Cardiac fibroblast (primary cell): ENCODE measurements around the gene CPVL.
A peak's percentile ranks its signal among the peaks of the same experiment; 100 is the strongest.

Experiments used
- DNase-seq, 2 donors: peaks; one replicate each; pipeline versions ENCODE4 v3.0.0 to v3.0.0-alpha.2; 2010; ENCODE audit warnings: low read depth in 2 of 2
- H3K4me3 ChIP-seq, 2 donors: replicated peaks in 1 of 2; 1 replicate in 1 of 2; 2 replicates in 1 of 2; pipeline ENCODE4 v1.5.1; 2011; ENCODE audit warnings: low read depth in 2 of 2, low read length in 2 of 2, mild to moderate bottlenecking in 2 of 2, moderate library complexity in 1 of 2
- CTCF ChIP-seq: IDR thresholded peaks from one replicate; pipeline ENCODE4 v1.5.1; 2011; ENCODE audit warnings: low read depth, mild to moderate bottlenecking, low read length, inconsistent platforms

Gene CPVL

GRCh38 chr7:29146057-29146706, at the start of gene CPVL:
Gene CPVL (minus strand): TSS chr7:29146537. CDS start chr7:29121061, 25,476 bp downstream.
- peak within 1 kb of the TSS in 1 of 2 donors; percentile 27 for H3K4me3 ChIP-seq
- no peak for TF ChIP-seq CTCF
- peak in 1 of 2 donors; percentile 8 for DNase-seq

GRCh38 chr7:29194594-29195427, 48.5 kb upstream of the CPVL start, which contains the start of gene CHN2:
Gene CHN2 (plus strand): TSS chr7:29194775.
- no peak for TF ChIP-seq CTCF
- H3K4me3 ChIP-seq: peak within 1 kb of the TSS; percentile 54 to 67
- DNase-seq: peak; percentile 19 to 30

- peak in 1 of 2 donors; percentile 7 for DNase-seq
- H3K4me3 ChIP-seq: peak overlapping the region; percentile 54 to 67
- no peak for TF ChIP-seq CTCF
Observed at GRCh38 chr7:29194206-29194593, 47.9 kb upstream of the CPVL start.

DNA sequence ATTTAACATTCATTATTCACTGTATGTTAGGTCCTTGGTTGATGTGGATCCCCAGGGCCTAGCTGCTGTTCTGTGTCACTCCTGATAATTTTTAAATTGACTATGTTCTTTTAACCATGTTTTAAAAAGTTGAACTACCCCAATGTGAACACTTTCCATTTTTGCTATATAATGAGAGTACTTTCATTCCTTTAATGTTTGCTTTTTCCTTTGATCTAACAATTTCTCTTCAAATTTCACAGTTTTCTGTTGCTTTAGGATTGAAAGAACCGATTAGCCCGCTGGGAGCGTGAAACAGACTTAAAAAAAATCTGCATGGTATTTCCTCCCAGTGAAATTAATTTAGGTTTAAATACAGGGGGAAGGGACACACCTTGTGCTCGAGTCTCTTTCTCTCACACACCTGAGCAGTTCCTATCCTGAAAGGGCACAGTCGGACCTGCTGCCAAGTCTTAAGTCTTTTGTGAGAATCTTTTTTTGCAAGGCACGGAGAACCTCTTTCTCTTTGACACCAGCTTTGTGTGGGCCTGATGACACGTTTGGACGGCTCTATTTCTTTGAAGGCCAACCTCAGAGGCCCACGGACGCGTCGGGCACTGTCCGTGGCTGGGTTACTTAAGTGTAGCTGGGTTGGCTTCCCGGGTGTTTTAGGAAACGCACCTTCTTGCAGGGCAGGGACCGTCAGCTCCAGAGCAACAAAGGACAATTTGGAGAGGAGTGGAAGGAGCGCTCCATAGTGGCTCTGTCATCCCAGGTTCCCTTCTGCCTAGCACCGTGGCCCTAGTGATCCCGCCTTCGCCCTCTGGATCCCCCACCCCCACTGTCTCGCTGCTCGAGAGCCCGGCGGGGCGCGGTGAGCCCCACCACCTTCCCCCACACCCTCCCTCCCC, 47.2 kb upstream of the CPVL start:
- no peak for TF ChIP-seq CTCF
- peak overlapping the region in 1 of 2 donors; percentile 8 for H3K4me3 ChIP-seq
- no peak for DNase-seq

DNA sequence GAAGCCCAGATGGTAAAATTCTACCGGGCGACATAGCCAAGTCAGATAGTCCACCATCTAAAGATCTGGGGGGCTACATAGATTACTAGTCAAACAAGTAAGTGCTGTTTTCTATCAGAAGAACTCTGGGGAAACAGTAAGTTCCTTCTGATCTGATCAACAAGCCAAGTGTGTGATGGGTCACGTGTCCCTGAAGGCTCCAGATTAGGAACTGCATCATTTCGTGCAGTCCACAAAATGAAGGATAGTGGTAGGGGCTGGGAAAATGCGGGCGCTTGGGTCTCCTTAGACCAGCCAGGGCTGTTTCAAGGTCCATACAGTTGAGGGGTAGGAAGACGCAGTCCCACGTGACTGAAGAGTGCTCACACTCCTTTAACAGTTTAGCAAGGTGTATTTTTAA, 46.5 kb upstream of the CPVL start:
- TF ChIP-seq CTCF: no peak
- H3K4me3 ChIP-seq: no peak overlapping the region
- DNase-seq: no peak

- DNase-seq: no peak
- no peak overlapping the region for H3K4me3 ChIP-seq
- TF ChIP-seq CTCF: no peak
Observed at GRCh38 chr7:29192323-29192722, 46.0 kb upstream of the CPVL start.
